NCI-H82 (cell line): ENCODE data around the gene JMJD6.
"Not testable (repeated sequence)": the region's sequence is repeated elsewhere in the genome, so short reads cannot be mapped to it uniquely, and the experiment has no call there.

Source experiments
- DNase-seq: peaks from one replicate; lab custom pipeline; 2025; lab: John Stamatoyannopoulos, UW

Gene JMJD6

GRCh38 chr17:76716146-76716838, 10.1 kb downstream of the JMJD6 start:
- DNase-seq = peak; percentile 87

- no peak for DNase-seq
These were observed 10.9 kb downstream of the JMJD6 start for GRCh38 chr17:76715496-76715830.

DNA sequence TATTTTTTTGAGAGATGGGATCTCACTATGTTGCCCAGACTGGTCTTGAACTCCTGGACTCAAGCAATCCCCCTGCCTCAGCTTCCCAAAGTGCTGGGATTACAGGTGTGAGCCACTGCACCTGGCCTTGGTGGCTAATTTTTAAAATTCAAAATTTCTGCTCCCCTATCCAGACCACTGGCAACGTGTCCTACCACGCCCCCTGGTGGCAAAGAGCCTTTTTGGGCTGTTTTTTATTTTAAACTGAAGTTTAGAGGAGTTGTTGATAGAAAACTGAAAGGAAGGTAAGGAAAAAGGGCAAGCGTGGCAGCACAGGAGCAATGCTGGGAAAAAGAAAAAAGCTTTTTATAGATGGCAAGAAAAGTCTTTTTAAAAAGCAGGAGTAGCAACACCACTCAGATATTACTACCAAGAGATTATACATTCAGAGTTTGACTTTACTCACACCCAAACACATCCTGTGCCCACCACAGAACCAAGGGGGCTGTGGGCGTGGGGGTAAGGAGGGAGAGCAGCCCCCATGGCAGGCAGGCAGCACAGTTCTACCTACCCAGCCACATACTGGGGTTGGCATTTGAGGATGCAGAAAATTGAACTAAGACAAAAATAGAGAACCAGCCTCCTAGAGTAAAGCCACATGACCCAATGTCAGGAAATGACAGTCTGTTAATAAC, 11.4 kb downstream of the JMJD6 start:
- DNase-seq = peak; percentile 54

DNA sequence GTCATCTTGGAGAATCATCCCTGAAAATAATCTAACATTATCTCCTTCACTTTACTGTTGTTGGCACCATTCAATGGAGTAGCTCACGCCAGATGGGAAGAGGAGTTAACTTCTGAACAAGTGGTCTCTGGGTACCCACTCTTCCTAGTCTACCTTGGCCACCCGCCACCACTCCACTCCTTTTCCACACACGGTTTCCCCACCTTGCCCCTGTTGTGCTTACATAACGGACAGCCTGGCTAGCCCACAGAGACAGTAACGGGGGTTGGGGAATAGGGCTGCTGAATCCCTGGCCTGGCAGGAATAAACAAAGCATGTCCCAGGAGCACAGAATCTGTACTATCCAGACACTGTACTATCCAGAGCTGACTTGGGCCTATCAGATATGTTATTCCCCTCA, 12.1 kb downstream of the JMJD6 start:
- no peak for DNase-seq

- DNase-seq = no peak
These were observed 12.6 kb downstream of the JMJD6 start for GRCh38 chr17:76713765-76714164.

DNA sequence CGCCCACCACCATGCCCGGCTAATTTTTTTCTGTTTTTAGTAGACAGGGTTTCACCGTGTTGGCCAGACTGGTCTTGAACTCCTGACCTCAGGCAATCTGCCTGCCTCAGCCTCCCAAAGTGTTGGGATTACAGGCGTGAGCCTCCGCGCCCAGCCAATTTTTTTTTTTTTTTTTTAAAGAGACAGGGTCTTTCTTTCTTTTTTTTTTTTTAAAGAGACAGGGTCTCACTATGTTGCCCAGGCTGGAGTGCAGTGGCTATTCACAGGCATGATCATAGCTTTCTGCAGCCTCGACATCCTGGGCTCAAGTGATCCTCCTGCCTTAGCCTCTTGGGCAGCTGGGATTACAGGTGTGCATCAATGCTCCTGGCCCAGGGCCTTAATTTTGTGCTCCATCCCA, 14.1 kb downstream of the JMJD6 start:
- DNase-seq = not testable (repeated sequence)

DNA sequence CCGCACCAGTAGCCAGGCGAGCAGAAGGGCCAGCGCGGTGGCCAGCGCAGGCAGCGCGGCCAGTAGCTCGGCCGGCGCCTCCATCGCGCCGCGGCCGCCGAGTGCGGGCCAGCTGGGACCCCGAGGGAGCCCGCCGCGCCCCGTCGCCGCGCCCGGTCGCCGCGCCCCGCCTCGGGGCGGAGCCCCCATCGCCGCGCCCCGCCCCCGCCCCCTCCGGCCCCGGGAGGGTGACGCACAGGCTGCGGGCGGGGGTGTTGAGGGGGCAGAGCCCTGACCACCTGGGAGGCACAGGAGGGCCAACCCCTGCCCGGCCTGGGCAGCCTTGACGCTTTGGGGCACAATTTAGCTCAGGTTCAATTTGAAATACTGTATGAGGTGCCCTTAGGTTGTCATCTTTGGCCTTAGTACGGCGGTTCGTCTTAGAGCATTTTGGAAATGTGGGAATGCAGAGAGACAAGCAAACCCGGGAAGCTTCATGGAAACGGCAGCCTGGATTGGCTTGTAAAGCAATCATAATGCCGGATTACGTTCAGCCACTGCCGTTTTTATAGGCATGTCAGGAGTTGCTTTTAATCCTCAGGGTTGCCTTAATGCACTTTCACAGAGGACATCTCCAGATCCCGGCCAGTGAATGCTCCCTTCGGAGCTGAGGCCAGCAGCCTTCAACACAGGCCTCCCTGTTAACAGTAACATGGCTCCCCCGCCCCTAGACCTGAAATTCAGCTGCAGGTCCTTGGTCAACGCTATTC, 15.4 kb downstream of the JMJD6 start, which contains the start of gene MXRA7:
MXRA7 (minus strand) TSS at position 103 of the 749 bp plus-strand sequence; CDS start at position 84, 19 bp downstream.
- DNase-seq = peak; percentile 98

- DNase-seq = peak; percentile 58
These were observed 16.2 kb downstream of the JMJD6 start for GRCh38 chr17:76709951-76710862.

DNA sequence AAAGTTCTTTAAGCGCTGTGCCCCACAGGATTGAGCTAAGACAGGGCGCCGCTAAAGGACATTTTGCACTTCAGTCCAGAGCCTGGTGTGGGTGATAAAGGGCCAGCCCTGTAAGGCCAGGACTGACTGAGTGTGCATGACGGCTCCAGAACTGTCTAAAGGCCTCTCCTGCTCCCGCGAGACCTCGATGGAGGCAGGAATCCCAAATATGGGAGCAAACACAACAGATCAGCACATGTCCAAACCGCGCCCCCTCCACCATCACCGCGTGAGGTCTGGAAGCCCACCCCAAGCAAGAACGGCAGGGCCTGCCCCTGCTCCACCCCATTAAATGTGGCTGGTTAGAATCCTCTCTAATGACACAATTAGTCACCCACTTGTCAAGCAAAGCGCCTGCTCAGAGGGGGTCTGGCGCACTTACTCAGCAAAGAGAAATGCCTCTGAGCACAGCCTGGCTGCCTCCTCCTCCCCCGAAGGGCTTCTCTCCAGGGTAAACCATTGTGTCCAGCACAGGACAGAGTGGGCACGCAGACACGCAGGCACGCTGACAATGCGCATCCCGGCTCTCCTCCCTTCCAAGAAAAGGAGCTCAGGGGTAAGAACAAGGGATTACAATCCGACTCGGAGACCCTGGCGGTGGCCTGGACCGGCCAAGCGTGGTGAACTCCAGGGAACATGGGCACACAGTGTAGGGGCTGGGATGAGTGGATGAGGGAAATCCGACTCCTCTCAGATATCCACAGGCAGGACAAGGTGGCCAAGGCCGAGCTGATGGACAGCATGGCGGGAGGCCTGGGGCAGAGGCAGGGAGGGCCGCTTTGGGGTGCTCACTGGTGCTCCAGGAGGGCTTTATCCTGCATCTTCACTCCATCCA, 17.1 kb downstream of the JMJD6 start:
- peak; percentile 97 for DNase-seq

DNA sequence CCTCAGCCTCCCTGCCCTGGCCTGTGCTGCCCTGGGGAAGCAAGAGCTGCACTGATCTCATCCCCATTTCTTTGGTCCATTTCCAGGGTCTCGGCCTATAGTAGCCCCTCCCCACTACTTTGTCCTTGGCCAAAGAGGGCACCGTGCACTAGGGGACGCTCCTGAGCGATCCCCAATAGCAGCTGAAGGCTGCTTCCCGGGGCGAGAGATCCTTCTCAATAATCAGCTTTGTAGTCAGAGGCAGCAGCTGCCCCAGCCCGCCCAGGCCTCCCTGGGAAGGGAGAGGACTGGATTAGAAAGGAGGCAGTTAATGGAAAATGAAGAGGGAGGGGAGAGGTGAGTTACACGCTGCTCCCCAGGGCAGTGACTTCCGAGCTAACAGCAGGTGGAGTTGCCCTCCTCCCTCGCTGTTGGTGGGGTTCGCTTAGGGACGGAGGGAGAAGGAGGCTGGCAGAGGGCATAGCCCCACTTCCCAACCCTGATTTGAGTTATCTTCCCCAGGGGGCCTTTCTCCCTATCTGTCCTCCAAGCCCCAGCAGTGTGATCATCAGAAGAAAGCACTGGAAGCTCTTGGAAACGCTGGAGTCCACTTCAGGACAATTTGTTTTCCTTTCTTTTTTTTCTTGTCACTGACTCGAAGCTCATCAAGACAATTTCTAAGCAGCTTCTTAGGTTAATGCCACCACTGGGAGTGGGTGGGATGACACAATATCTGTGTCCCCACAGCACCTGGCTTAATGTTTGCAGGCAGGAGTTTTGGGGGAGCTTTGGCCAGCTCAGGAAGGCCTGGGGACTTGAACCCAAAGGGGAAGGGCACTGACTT, 18.2 kb downstream of the JMJD6 start:
- DNase-seq = peak; percentile 99

DNA sequence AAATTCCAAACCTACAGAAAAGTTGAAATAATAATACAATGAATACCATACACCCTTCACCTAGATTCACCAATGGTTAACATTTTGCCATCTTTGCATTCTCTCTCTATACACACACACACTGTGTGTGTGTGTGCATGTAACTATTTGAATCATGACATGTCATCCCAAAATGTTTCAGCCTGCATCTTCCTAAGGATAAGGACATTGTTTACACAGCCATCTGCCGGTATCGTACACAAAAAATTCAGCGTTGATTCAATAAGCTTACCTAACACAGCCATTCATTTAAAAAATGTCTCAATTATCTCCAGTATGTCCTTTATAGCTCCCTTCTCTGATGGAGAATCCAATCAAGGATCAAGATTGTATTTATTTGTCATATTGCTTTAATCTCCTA, 19.6 kb downstream of the JMJD6 start:
- peak; percentile 59 for DNase-seq

DNA sequence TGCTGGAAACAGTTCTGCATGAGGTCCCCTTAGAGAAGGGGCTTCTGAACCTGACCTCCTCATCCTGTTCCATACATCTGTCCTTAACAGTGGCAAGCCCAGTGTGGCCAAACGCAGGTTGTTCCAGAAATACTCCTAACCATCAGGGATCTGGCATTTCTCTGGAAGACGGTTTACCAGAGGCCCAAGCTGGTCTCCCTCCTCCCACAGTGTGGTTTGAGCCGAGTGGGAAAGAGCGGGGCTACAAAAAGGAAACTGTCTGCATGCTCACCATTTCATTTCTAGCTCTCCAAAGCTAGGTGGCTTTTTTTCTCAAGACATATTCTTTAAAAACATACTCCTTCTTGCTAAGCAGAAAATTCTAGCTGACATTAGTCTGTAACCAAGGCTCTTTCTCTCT, 21.6 kb downstream of the JMJD6 start:
- no peak for DNase-seq

DNA sequence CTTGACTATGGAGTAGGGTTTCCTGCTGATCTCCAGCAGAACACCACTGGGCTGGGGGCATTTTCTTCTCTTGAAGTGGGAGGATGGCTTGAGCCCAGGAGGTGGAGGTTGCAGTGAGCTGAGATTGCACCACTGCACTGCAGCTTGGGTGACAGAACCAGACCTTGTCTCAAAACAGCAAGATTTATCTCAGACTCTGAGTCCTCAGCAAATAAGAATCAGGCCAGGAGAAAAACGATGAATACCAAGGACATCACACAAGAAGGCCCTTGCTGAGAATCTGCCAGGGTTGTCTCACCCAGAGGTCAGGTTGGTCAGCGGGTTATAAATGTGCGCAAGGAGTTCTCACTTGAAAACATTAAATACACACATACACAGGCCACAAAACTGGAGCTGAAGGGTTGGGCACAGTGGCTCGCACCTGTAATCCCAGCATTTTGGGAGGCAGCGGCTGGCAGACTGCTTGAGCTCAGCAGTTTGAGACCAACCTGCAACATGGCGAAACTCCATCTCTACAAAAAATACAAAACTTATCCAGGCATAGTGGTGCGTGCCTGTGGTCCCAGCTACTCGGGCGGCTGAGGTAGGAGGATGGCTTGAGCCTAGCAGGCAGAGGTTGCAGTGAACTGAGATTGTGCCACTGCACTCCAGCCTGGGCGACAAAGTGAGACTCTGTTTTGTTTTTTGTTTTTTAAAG, 23.3 kb downstream of the JMJD6 start:
- DNase-seq = no peak

DNA sequence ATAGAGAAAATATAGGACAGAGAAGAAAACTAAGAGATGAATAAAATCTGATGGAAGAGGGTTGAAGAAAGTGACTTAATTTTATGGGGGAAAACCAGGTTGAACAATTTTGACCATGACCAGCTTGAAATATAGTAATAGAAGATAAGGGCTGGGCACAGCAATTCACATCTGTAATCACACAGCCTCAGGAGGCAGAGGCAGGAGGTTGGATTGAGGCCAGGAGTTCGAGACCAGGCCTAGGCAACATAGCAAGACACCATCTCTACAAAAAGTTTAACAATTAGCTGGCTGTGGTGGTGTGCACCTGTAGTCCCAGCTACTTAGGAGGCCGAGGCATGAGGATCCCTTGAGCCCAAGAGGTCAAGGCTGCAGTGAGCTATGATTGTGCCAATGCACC, 24.3 kb downstream of the JMJD6 start:
- DNase-seq = no peak

GRCh38 chr17:76701471-76701967, 24.9 kb downstream of the JMJD6 start:
- DNase-seq = no peak

GRCh38 chr17:76700617-76701470, 25.6 kb downstream of the JMJD6 start:
- peak; percentile 39 for DNase-seq

GRCh38 chr17:76700270-76700616, 26.2 kb downstream of the JMJD6 start:
- no peak for DNase-seq

DNA sequence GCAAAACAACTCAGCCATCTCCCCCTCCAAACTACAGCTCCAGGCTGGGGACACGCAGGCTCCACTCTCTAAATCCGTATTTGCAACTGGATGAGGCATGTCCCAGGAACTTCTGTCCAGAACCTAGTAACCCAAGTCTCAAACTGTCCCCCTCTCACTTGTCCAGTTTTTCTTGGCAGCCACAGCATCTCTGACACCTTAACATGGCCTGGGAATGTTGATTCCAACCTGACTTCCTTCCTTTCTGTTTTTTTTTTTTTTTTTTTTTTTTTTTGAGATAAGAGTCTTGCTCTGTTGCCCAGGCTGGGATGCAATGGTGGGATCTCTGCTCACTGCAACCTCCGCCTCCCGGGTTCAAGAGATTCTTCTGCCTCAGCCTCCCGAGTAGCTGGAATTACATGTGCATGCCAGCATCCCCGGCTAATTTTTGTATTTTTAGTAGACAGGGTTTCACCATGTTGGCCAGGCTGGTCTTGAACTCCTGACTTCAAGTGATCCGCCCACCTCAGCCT, 27.9 kb downstream of the JMJD6 start:
- not testable (repeated sequence) for DNase-seq
